Brain microvascular endothelial cell (primary cell): ENCODE measurements around the gene PTPRD.

Experiments used
- DNase-seq: peaks from one replicate; pipeline ENCODE4 v3.0.0-alpha.2; 2020
- H3K27ac ChIP-seq: fragments of 250-450 bp; sonication (Bioruptor Pico); 2 replicates; pipeline ENCODE4 v1.5.1; 2020; ENCODE audit warnings: mild to moderate bottlenecking, moderate library complexity
- H3K27me3 ChIP-seq: fragments of 250-450 bp; sonication (Bioruptor Pico); replicated peaks from 2 replicates; pipeline ENCODE4 v1.5.1; 2020; ENCODE audit warnings: mild to moderate bottlenecking
- H3K36me3 ChIP-seq: fragments of 250-450 bp; sonication (Bioruptor Pico); replicated peaks from 2 replicates; pipeline ENCODE4 v1.5.1; 2020; ENCODE audit warnings: mild to moderate bottlenecking
- H3K4me3 ChIP-seq: 2 replicates; pipeline ENCODE4 v1.5.1; 2011; ENCODE audit warnings: low read depth, mild to moderate bottlenecking, control low read depth, low read length, moderate library complexity
- in situ Hi-C: cut with HindIII; loops from 2 replicates; pipeline ENCODE4 v1.10.0; 2017; ENCODE audit warnings: low sequenced_read_pairs, low pct_ligation_motif_present
- TF ChIP-seq, protein P1 (sequence below): IDR thresholded peaks from 2 replicates; pipeline ENCODE4 v1.5.1; 2011; ENCODE audit warnings: low read depth, mild to moderate bottlenecking, moderate library complexity, low read length, control low read depth, inconsistent platforms; ENCODE audit errors: missing control alignments

PTPRD gene

DNA sequence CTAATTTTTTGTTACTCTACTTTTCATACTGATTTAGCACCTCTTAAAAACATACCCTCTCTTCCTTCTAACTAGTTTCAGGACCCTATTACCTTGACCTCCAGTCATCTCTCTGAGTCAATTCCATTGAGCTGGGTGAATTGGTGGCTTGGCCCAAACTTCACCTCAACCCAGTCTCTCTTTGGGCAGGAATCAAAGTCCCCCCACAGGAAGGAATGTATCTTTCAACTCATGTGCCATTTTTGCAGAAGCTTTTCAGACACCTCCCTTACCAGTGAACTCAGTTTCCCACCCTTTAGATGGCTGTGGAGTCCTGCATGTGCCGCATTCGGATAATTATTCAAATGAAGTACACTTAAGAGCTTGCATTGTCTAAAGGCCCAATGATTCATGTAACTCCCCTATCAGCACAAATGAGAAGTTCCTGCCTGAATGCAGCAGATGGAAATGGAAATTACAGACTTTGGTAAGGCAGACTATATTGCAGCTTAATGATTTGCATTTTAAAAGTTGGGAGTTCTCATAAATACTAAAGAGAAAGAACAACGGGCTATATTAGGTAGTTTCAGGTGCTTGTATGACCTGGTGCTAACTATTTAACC, 693.5 kb downstream of the PTPRD start:
- no peak overlapping the region for H3K27ac ChIP-seq
- no peak overlapping the region for H3K4me3 ChIP-seq
- TF ChIP-seq, protein P1, sequence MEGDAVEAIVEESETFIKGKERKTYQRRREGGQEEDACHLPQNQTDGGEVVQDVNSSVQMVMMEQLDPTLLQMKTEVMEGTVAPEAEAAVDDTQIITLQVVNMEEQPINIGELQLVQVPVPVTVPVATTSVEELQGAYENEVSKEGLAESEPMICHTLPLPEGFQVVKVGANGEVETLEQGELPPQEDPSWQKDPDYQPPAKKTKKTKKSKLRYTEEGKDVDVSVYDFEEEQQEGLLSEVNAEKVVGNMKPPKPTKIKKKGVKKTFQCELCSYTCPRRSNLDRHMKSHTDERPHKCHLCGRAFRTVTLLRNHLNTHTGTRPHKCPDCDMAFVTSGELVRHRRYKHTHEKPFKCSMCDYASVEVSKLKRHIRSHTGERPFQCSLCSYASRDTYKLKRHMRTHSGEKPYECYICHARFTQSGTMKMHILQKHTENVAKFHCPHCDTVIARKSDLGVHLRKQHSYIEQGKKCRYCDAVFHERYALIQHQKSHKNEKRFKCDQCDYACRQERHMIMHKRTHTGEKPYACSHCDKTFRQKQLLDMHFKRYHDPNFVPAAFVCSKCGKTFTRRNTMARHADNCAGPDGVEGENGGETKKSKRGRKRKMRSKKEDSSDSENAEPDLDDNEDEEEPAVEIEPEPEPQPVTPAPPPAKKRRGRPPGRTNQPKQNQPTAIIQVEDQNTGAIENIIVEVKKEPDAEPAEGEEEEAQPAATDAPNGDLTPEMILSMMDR = no peak
- DNase-seq = no peak
- H3K27me3 ChIP-seq = no peaks in the 10 kb centered on the region
- in situ Hi-C loops = no loop called here
- H3K36me3 ChIP-seq = no peaks in the 10 kb centered on the region

DNA sequence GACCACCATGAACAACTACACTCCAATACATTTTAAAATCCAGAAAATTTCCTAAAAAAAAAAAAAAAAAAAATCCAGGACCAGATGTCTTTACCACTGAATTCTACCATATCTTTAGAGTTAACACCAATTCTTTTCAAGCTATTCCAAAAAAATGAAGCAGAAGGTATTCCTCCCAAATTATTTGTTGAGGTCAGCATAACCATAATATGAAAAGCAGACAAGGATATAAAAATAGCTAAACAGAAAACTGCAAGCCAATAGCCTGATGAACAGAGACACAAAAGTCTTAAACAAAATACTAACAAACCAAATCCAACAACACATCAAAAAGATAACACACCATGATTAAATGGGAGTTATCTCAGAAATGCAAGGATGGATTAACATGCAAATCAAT, 695.4 kb downstream of the PTPRD start:
- no peaks in the 10 kb centered on the region for H3K27me3 ChIP-seq
- TF ChIP-seq, protein P1 = no peak

DNA sequence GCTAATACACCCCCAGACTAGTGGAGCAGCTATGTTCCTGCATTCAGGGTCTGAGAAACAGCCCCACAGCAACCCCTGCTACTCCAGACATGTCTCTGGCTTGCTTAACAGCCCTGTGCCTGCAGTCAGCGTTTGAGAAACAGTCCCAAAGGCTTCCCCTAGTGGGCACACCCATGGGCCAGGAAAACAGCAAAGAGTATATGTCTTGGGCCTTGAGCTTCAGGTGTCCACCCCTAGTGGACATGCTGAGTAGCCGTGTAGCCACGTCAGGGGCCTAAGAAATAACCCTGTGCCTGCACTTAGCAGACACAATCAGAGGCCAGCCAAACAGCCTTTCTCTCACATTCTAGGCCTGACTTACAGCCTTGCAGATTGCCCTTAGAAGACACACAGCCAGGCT, 698.6 kb downstream of the PTPRD start:
- no peaks in the 10 kb centered on the region for H3K27me3 ChIP-seq
- no peak overlapping the region for H3K27ac ChIP-seq
- DNase-seq = no peak
- TF ChIP-seq, protein P1 = no peak
- no peak overlapping the region for H3K4me3 ChIP-seq
- in situ Hi-C loops = no loop called here
- no peaks in the 10 kb centered on the region for H3K36me3 ChIP-seq

More for the DNA sequence above, 695.4 kb downstream of the PTPRD start:
- Histone ChIP-seq H3K36me3 (no peaks in the 10 kb centered on the region), H3K4me3 (no peak overlapping the region), H3K27ac (no peak overlapping the region)
- no peak for DNase-seq
- in situ Hi-C loops = no loop called here

DNA sequence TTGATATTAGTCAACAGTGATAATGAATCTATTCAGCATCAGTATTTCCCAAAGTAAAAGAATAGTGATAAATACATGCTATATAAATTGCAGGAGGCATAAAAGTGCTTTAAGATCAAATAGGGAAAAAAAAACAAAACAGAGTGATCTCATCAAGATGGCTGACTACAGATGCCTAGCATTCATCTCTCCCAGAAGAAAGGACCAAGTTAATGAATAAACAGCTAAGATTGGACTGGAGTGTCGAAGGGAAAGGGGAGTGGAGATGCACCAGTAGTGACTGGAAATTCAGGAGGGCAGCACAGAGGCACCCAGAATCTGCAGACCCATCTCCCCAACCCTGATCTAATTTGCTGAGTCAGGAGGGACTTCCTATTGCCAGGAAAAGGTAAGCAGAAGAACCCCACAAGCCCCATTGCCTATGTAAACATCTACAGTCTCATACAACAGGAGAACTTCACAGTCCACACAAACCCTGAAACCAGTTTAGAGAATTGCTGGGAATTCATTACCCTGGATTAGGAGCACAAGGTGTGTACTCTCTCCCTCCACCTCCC, 699.4 kb downstream of the PTPRD start:
- DNase-seq = no peak
- Histone ChIP-seq H3K27me3 (no peaks in the 10 kb centered on the region), H3K4me3 (no peak overlapping the region), H3K27ac (no peak overlapping the region), H3K36me3 (no peaks in the 10 kb centered on the region)
- TF ChIP-seq, protein P1 = no peak
- in situ Hi-C loops = no loop called here

DNA sequence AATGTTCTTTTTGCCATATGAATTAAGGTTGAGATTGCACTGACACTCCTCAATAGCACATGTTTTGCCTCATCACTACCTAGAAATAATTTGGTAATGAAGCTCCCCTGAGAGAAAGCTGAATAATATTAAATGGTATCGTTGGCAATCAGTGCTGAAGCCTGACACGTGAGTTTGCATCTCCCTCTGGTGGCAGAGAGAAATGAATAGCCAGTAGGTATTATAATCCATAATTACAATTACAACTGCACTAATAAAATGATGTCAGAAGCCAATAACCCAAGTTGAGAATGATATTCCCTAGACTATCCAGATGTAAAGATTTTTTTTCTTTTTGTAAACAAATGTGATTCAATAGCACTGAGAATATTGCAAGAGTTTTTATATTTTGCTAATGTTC, 700.3 kb downstream of the PTPRD start:
- Histone ChIP-seq H3K27ac (no peak overlapping the region), H3K4me3 (no peak overlapping the region), H3K36me3 (no peaks in the 10 kb centered on the region), H3K27me3 (no peaks in the 10 kb centered on the region)
- in situ Hi-C loops = no loop called here
- DNase-seq = peak; percentile 4
- TF ChIP-seq, protein P1 = peak; percentile 59

DNA sequence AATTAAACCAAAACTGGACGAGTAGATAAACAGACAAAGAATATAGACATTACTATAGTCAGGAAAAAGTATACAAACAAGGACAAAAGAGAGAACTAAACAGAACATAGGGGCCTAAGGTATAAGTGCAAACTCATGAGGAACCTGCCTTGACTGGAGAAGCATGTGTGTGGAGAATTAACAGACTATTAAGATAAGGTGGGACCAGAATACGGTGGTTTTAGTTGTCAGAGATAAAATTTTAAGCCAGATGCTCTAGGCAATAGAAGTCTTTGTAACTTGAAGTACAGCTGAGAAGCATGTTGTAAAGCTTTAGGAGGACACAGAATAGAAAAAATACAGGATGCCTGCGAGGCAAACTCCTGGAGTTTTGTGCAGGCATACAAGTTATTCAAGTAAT, 707.1 kb downstream of the PTPRD start:
- H3K27me3 ChIP-seq = no peaks in the 10 kb centered on the region
- H3K36me3 ChIP-seq = no peaks in the 10 kb centered on the region
- in situ Hi-C loops = no loop called here
- H3K4me3 ChIP-seq = no peak overlapping the region
- DNase-seq = no peak
- TF ChIP-seq, protein P1 = no peak
- no peak overlapping the region for H3K27ac ChIP-seq
